Measurements from ENCODE around the gene OIT3. TPM values are rescaled to one million over a fixed set of nuclear protein-coding genes. Genes with fewer than 3 reads are reported as not detected.

Gene OIT3
- total and polyA plus RNA-seq, 2 of the 8 experiments (the other 6 are each of a cell fraction or from before 2014, with no cell fraction given): not detected

GRCh38 chr10:72890086-72890485 lies 3.5 kb upstream of the OIT3 start (continued):
- no peak for TF ChIP-seq CHD7 (IDR thresholded peaks at IDR 0.05; ENCODE audit: insufficient replicate concordance, low read length)
- no peak for TF ChIP-seq E2F6 (IDR thresholded peaks at IDR 0.05)
- no peak for TF ChIP-seq TEAD4 (IDR thresholded peaks at IDR 0.05; ENCODE audit: low read depth, low read length)
- no peak for TF ChIP-seq USF2 (IDR thresholded peaks at IDR 0.05; ENCODE audit: low read length)
- TF ChIP-seq SRF (IDR thresholded peaks at IDR 0.05; ENCODE audit: low read depth, low read length): no peak
- TF ChIP-seq FOSL1 (IDR thresholded peaks at IDR 0.05; ENCODE audit: insufficient read depth, low read depth, low read length): no peak
- TF ChIP-seq MAFK (IDR thresholded peaks at IDR 0.05; ENCODE audit: low read depth, low read length): no peak
- TF ChIP-seq SP4 (IDR thresholded peaks at IDR 0.05; ENCODE audit: low read length): no peak
- TF ChIP-seq EGR1 (IDR thresholded peaks at IDR 0.05; ENCODE audit: borderline replicate concordance, low read depth, low read length): no peak
- no peak for TF ChIP-seq ATF3 (IDR thresholded peaks at IDR 0.05; ENCODE audit: insufficient read depth, low read depth, low read length)

All from H1 (cell line).